Measurements from ENCODE around the gene BTN1A1.
A peak's percentile ranks its signal among the peaks of the same experiment; 100 is the strongest.

Gene BTN1A1

GRCh38 chr6:26476896-26477295 lies 23.2 kb upstream of the BTN1A1 start:
- Histone ChIP-seq H3K4me1 (ENCODE audit: control insufficient read depth, insufficient read depth, low read length) (peaks cover 8% of the 10 kb centered on the region), H3K27ac (ENCODE audit: extremely low read depth, low read depth, low read length) (no peak overlapping the region), H3K4me3 (ENCODE audit: low read depth, low read length) (no peak overlapping the region), H3K36me3 (ENCODE audit: control insufficient read depth in 2 of 2, insufficient read depth in 1 of 2, low read length in 2 of 2) (no peaks in the 10 kb centered on the region), H3K9me3 (ENCODE audit: control insufficient read depth, insufficient read depth, low read depth, low read length) (no peaks in the 10 kb centered on the region)
- no peak for TF ChIP-seq GLIS1 (tag by site-specific recombination; IDR thresholded peaks at IDR 0.05)
- TF ChIP-seq, protein P1, sequence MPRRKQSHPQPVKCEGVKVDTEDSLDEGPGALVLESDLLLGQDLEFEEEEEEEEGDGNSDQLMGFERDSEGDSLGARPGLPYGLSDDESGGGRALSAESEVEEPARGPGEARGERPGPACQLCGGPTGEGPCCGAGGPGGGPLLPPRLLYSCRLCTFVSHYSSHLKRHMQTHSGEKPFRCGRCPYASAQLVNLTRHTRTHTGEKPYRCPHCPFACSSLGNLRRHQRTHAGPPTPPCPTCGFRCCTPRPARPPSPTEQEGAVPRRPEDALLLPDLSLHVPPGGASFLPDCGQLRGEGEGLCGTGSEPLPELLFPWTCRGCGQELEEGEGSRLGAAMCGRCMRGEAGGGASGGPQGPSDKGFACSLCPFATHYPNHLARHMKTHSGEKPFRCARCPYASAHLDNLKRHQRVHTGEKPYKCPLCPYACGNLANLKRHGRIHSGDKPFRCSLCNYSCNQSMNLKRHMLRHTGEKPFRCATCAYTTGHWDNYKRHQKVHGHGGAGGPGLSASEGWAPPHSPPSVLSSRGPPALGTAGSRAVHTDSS (tag by site-specific recombination; IDR thresholded peaks at IDR 0.05), result peak; percentile 54; the same call in 1 of the 2 replicates
- POLR2A ChIA-PET, result no interaction called here
- CTCF ChIA-PET, result no interaction called here

GRCh38 chr6:26477426-26477825 lies 22.7 kb upstream of the BTN1A1 start:
- peaks cover 8% of the 10 kb centered on the region for H3K4me1 ChIP-seq (ENCODE audit: control insufficient read depth, insufficient read depth, low read length)
- ChIA-PET CTCF (no interaction called here), POLR2A (no interaction called here)
- no peak overlapping the region for H3K27ac ChIP-seq (ENCODE audit: extremely low read depth, low read depth, low read length)
- H3K4me3 ChIP-seq (ENCODE audit: low read depth, low read length), result no peak overlapping the region
- TF ChIP-seq ZNF521 (tag by site-specific recombination; IDR thresholded peaks at IDR 0.05) (no peak), GFI1B (tag by site-specific recombination; IDR thresholded peaks at IDR 0.05) (no peak), GLI2 (tag by site-specific recombination; IDR thresholded peaks at IDR 0.05; ENCODE audit: borderline replicate concordance, low read depth) (no peak), ZNF580 (tag by site-specific recombination; IDR thresholded peaks at IDR 0.05) (no peak), ZFHX2 (tag by site-specific recombination; conservative IDR thresholded peaks at IDR 0.05) (no peak), ZNF2 (tag by site-specific recombination; IDR thresholded peaks at IDR 0.05) (no peak), ZNF138 (tag by site-specific recombination; IDR thresholded peaks at IDR 0.05; ENCODE audit: borderline replicate concordance) (no peak), ZNF239 (tag by site-specific recombination; IDR thresholded peaks at IDR 0.05) (no peak), ZNF394 (tag by site-specific recombination; IDR thresholded peaks at IDR 0.05; ENCODE audit: borderline replicate concordance) (no peak), ZNF248 (tag by site-specific recombination; IDR thresholded peaks at IDR 0.05) (no peak), ZNF121 (tag by site-specific recombination; IDR thresholded peaks at IDR 0.05) (no peak), ZNF426 (tag by site-specific recombination; IDR thresholded peaks at IDR 0.05) (no peak), ZNF274 (IDR thresholded peaks at IDR 0.05; ENCODE audit: low read length) (no peak), ZNF274 (tag by site-specific recombination; IDR thresholded peaks at IDR 0.05; ENCODE audit: borderline replicate concordance) (no peak), ZNF623 (tag by site-specific recombination; IDR thresholded peaks at IDR 0.05) (no peak), ZNF37A (tag by site-specific recombination; IDR thresholded peaks at IDR 0.05) (no peak), ZNF785 (tag by site-specific recombination; IDR thresholded peaks at IDR 0.05) (no peak)
- TF ChIP-seq, protein P2, sequence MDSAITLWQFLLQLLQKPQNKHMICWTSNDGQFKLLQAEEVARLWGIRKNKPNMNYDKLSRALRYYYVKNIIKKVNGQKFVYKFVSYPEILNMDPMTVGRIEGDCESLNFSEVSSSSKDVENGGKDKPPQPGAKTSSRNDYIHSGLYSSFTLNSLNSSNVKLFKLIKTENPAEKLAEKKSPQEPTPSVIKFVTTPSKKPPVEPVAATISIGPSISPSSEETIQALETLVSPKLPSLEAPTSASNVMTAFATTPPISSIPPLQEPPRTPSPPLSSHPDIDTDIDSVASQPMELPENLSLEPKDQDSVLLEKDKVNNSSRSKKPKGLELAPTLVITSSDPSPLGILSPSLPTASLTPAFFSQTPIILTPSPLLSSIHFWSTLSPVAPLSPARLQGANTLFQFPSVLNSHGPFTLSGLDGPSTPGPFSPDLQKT (IDR thresholded peaks at IDR 0.05; ENCODE audit: borderline replicate concordance, low read depth, low read length), result no peak
- TF ChIP-seq, protein P1 (tag by site-specific recombination; IDR thresholded peaks at IDR 0.05), result no peak
- TF ChIP-seq, protein P3, sequence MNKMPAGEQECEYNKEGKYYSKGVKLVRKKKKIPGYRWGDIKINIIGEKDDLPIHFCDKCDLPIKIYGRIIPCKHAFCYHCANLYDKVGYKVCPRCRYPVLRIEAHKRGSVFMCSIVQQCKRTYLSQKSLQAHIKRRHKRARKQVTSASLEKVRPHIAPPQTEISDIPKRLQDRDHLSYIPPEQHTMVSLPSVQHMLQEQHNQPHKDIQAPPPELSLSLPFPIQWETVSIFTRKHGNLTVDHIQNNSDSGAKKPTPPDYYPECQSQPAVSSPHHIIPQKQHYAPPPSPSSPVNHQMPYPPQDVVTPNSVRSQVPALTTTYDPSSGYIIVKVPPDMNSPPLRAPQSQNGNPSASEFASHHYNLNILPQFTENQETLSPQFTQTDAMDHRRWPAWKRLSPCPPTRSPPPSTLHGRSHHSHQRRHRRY (tag by site-specific recombination; IDR thresholded peaks at IDR 0.05), result no peak
- no peaks in the 10 kb centered on the region for H3K9me3 ChIP-seq (ENCODE audit: control insufficient read depth, insufficient read depth, low read depth, low read length)
- no peaks in the 10 kb centered on the region for H3K36me3 ChIP-seq (ENCODE audit: control insufficient read depth in 2 of 2, insufficient read depth in 1 of 2, low read length in 2 of 2)
